Measurements from ENCODE around the gene BANP.

Gene BANP

DNA sequence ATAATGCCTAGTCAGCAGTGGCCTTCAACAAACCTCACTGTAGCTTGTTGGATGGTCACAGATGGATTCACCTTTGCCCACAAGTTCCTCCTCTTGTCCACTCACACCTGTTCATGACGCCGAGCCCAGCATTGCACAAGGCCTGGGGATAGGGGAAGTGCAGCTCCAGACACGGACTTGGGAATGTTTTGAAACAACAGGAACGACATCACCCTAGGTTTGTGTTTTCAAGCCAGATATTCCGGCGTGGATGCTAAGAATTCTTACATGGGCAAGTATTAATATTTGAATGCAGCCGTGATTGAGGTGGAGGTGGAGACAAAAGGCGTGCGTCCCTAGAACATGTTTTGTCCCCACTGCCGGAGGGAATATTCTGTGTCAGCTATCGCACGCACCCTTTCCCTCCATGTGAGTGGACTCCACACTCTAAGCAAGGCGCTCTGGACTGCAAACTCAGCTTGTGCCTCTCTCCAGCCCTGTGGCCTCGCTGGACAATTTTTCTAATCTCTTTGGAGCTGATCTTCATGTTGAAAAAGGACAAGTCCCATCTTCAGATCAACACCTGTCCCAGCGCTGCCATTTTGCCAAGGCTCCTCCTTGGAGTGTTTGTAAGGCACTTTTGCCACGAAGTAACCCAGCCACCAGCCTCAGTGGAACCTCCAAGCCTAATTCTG, 2.0 kb upstream of the BANP start:
- DNase-seq (ENCODE audit: low spot score) = peak; percentile 49

DNA sequence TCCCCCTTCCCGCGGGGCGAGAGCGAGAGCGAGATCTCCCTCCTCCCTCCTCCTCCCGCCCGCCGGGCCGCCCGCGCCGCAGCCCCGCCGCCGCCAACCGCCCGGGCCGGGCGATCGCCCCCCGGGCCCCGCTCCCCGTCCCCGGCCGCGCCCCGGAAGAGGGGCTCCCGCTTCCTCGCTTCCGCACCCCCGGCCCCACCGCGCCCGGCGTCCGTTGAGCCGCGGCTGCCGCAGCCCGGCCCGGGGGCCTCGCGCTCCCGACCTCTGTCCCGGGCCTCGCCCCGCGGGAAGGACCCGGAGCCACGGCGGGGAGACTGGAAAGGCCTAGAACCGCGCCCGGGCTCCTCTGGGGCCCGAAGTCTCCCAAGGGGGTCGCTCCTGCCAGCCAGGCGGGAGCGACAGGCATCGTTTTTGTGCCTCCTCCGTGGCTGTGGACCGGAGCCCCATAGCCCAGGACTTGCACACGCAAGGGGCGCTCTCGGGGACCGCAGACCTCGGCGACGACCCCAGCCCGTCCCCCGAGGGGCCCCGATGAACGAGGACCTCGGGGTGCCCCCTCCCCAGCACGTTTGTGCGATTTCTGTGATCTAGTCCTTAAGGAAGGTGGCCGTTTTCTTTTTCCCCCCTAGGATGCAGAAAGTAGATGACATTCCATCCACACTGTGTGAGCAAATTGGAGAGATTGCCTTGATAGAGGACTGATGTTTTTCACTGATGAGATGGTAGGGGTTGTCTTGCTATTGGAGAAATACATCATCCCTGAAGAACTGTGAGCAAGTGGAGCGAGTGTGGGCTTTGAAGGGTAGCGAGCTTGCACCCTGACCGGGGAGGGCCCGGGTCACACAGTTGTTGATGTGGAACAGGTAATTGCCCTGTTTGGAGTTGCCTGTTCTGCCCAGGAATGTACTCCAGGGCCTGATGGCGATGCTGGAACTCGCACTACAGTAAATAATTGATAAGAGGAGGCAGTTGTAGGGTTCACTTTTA, 611 bp downstream of the BANP start:
- peak; percentile 65 for DNase-seq (ENCODE audit: low spot score)

DNA sequence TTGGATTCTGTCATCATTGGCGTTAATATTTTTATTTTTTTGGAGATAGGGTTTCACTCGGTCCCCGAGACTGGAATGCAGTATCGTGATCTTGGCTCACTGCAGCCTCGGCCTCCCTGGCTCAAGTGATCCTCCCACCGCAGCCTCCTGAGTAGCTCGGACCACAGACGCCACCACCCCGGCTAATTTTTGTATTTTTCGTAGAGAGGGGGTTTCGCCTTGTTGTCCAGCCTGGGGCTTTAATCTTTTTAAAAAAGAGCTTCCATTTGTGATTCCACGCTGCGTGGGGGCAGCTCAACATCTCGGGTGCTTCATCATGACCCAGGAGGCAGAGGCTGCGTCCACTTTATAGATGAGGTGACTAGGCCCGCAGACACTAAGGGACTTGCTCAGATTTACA, 1.5 kb downstream of the BANP start:
- no peak for DNase-seq (ENCODE audit: low spot score)

DNA sequence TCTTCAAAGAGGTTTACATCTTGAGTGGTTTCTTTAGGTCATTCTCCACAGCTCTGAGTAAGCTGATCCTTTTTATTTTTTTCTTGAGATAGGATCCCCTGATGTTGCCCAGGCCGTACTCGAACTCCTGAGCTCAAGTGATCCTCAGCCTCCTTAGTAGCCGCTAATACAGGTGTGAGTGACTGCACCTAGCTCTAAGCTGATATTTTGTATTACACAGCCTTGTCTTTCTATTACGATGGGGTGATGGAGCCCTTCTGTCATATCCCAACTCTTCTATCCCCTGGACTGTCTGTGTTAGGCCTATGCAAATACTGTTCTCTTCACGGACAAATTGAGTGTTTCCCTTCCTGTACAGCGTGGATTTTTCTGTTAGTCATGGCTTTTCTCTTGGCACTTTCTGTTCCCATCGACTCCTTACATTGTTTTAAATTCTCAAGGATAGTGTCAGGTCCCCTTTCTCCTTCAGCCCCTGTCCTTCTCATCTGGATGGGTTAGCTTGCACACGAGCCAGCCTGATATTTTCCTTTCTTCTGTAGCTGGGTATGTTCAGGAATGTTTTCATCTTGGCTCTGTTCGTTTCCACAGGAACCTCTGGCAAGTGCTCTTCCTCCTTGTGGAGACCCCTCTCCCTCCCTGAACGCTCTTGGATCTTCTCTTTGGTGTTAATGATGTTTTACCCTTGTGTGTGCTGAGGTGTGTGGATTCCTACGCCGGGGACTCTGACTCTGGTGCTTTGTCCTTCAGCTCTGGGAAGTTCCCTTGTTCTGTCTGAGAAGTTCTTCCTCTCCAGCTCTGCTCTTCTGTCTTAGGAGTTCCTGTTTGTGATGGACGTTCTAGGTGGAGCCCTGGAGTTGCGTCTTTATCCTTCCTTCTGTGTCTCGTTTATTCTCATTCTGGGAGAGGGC, 2.3 kb downstream of the BANP start:
- DNase-seq (ENCODE audit: low spot score) = no peak

DNA sequence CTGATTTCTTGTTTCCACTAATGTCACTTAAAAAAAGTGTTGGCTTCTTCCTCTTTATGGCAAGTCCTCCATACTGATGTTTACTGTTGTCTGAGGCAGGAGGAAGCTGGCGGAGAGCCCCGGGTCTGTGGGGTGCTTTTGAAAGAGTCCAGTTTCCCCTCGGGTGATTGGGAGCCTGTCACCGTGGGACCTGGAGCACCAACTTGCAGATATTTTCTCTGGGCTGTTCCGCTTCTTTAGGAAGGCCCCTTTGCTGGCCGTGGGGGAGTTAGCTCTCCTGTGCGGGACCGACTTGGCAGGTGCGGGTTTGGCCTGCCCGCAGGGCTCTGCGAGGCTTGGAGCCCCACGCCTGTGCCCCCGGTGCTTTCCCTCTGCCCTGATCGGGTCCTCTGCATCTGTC, 3.1 kb downstream of the BANP start:
- DNase-seq (ENCODE audit: low spot score) = no peak

DNA sequence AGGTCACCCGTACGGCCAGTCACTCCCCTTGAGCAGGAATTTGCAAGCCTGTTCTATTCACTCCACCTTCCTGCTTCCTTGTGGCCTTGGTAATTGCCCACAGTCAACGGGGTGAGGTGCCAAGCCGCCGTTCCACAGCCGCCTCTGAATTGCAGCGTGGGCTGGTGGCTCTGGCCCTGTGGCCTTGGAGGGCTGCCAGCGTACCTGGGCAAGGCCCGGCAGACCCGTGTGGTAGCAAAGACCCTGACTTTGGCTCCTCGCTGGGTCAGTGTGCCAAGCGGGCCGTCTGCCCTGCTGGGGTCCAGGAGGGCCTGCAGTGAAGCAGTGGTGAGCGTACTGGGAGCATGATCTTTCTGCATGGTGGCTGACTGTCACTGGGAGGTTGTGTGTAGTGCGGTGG, 3.6 kb downstream of the BANP start:
- no peak for DNase-seq (ENCODE audit: low spot score)

DNA sequence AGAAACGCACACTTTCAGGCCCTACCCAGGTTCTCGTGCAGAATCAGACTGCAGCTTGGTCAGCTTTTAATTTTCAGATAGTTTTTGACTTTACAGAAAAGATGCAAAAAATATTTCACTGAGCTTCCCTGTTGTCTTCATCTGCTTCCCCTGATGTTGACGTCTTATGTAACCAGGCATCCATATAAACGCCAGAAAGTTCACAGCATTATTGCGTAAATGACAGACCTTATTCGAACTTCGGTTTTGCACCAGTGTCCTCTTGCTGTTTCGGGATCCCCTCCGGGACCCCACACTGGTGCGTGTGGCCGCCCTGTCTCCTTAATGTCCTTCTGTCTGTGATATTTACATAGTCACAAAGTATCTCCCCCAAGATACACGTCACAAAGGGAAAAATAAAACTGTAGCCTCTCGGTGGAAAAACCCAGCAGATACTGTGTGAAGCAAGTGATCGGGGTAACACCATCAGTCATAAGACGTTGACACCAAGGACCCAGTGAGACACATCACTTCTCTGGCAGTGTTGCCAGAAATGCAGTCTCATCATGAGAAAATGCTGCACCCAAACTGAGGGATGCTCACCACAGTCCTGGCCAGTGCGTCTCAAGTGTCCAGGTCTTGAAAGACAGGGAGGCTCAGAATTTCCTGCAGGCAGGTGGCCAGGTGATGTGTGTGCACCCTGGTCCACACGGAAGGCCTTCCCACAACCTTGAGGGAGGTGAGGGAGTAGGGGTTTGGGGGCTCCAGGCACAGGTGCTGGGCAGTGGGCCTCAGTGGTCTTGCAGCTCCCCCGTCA, 4.3 kb downstream of the BANP start:
- DNase-seq (ENCODE audit: low spot score) = no peak

DNA sequence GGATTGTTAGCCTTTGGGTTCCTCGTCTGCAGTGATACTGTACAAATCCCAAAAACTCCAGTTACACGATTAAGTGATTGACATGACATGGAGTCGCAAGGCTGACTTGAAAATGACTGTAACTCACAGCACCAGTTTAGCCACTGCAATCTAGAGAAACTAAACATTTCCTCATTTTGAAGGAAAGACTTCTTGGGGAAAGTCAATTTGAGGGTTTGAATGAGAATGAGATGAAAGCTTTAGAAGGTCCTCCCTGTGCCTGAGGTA, 4.8 kb downstream of the BANP start:
- no peak for DNase-seq (ENCODE audit: low spot score)

DNA sequence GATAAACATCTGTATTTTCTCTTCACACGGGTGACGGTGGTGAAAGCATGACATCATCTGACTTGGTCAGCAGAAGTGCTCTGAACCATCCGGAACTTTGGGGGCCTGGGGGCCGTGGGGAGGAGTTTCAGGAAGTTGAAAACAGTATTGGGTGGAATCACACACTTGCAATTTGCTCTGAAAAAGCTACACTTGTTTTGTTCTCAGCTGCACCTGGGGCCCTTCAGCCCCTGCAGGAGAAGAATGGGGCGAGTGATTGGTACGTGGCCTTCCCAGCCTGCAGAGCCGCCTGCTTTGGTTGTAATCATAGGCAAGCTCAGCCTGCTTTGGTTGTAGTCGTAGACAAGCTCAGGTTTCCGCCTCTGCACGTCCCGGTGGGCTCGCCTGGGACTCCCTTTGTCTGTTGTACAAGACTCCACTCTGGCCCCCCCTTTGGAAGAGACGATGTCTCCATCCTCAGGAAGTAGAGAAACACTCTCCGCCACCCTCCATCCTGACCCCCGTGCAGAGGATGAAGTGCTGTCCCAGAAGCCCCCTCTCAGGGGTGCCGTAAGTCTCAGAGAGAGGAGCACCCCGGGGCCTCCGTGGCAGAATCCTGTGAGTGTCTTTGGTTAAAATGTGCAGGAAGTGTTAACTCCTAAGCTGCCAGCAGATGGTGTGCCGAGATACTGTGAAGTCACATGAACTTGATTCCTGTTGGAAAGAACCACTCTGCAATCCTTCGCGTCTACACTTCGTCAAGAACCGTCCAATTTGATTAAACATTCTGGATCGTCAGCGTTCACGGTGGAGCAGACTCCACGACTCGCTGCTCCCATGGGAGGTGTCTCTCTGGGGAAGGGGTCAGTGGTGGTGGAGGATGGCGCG, 5.4 kb downstream of the BANP start:
- DNase-seq (ENCODE audit: low spot score) = no peak

DNA sequence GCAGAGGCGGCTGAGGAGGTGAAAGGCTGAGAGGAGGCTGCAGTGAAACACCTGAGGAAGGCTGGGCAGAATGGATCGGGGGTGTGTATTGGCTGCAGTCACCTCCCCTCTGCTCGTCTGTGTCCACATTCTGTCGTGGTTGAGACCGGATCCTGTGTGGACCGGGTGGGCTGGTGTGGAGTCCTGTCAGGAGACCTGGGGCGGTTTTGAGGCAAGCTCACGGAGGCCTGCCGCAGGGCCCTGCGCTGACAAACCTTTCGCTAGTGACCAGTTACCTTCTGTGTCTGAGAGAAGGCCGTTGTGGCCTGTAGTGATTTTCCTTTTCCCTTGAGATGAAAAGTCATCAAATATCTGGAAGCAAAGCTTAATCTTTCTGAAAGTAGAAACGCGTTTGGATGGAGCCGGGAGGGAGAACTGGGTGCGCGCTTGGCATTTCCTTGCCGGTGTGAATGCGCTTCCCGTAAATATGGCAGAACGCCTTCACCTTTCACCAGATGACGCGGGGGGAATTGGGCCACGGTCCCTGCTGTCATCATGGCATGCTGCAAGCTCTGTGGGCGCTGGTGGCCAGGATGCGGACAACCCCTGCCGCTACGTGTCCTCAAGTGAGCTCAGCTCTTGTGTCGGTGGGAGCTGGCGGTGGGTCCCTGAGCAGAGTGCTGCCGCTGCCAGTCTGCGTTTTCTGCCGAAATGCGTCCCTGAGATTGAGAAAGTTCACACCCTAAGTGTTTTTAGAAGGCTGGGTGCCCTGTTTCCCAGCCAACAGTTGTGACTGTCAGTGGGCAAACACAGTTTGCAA, 6.3 kb downstream of the BANP start:
- no peak for DNase-seq (ENCODE audit: low spot score)

DNA sequence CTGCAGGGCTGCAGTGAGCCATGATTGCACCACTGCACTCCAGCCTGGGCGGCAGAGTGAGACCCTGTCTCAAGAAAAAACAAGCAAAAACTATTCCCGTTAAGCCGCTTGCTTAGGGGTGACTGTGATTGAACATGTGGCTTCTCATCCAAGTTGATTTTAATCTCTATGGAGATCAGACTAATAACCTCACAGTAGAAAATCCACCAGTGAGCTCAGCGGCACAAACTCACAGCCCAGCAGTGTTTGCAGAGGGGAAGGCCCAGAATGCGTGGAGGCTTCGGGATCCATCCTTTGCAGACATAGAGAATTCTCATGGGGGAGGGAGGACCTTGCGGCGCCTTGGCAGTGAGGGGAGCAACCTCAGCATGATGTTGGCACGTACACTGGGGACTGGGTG, 7.4 kb downstream of the BANP start:
- DNase-seq (ENCODE audit: low spot score) = no peak

DNA sequence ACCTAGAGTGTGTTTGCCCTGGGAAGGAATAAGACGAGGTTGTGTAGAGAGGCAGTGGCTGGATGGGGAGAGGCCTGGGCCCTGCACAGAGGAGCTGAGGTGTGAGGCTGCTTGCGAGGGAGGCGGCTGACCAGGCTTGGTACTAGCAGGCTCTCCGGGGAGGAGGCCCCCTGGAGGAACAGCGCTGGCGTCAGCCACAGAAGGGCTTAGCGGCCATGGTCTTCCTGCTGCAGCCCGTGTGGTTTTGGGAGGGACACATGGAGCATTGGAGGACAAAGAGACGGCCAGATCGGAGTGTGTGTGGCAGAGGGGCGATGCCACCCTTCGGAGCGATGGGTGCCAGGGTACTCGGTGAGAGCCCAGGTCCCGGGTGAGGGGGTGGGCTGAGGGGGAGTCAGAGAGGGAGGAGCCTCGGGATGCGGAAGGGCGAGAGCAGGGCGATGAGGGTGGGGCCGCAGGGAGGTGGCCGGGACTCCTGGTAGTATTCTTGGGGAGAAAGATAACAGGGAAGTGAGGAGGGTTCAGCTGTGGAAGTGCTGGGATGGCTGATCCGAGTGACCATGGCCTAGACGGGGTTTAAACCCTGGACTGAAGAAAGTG, 8.3 kb downstream of the BANP start:
- DNase-seq (ENCODE audit: low spot score) = no peak

DNA sequence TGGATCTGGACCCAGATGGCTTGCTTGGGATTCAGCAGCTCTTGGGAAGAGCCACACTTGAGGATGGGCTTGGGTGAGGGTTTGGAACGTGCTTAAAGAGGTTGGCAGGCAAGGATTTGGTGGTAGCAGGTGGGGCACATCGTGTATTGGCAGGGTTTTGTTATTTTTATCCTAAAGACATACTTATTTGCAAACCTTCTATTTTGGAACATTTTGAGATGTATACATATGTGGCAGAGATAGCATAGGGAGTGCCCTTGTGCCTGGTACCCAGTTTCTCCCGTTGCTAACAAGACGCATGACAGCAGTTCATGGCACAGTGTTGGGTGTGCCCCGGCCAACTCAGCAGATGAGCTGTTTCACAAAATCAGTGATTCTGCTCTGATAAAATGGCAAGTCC, 9.1 kb downstream of the BANP start:
- DNase-seq (ENCODE audit: low spot score) = no peak

DNA sequence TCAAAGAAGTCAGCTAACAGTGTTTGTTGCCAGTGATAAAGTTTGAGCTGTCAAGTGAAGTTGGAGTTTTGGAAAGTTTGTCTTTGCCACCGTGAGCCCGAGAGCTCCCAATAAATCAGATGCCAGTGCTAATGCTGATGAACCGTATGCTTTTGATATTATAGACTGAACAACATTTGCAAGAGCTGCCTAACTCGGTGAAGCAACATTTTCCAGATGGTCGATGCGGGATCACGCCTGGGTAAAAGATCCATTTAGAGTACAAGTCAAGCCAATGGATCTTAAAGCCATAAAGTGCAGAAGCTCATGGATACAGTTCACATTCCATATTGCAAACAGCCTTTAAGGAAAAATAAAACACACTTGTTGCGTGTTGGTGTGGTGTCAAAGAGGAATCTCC, 9.6 kb downstream of the BANP start:
- no peak for DNase-seq (ENCODE audit: low spot score)

DNA sequence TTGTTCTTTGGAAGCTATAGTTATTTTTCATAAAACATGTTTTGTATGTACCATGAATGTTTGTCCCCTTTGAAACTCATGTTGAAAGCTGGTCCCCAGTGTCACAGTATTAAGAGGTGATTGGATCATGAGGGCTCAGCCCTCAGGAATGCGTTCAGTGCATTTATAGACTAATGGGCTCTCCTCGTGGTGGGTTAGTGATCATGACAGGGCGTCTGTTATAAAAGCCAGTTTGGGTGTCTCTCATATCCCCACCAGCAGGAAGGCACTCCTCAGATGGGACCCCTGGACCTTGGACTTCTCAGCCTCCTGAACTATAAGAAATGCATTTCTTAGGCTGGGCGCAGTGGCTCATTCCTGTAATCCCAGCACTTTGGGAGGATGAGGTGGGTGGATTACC, 10.4 kb downstream of the BANP start:
- no peak for DNase-seq (ENCODE audit: low spot score)

DNA sequence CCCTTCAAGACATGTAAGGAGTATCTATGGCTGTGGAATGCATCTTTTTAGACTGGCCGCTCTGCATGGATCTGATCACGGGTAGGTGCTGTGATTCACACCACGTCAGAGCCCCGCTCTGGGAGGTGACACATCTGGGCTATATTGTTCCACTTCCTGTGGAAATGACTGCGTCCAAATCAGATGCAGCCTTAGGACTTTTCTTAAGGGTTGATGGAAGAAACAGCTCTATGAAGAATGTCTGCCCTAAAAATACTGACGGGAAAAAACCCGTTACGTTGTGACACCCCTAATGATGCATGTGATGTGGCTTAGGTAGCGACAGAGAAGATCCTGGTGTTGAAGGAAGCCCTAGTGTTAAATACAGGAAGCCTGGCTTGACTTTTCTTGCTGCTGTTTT, 12.2 kb downstream of the BANP start:
- DNase-seq (ENCODE audit: low spot score) = no peak

DNA sequence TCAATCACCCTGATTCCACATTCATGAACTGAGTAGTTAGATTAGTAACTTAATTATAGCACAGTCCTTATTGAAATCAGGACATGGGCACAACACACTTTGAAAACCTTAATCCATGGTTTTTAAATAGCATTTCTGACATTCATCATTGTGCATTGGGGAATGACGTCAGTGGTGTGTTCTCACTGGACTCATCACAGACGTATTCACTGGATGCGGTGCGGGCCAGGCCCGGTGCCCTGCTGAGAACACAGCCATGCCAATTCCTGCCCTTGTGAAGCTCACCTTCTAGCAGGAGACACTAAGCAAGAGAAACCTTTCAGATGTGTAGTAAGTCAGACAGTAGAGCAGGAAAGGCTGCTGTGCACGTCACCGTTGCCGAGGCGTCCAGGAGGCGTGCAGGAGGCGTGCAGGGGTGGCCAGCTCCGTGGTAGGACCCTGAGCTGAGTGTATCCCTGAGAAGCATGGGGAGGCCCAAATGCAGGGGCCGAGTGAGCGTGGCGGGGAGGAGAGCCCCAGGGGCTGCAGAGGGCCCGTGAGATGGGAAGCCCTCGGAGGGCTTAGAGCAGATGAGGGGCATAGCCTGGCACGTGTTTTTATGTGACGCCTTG, 12.9 kb downstream of the BANP start:
- no peak for DNase-seq (ENCODE audit: low spot score)

DNA sequence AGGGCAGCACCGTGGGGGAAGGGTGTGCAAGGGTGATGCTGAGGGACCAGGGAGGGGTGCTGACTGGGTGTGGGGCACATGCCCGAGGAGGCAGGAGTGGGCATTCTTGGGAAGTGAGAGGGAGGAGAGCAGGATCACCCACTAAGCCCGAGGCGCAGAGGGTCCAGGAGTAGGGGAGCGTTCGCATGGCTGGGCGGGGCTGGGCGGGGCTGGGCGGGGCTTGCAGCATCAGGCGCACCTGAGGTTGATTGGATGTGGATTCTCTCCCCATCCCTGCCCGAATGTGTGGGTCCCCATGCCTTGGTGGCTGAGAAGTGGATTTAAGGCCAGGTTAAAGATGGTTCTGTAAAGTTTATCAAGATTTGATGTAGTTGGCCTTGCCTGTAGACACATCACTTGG, 14.2 kb downstream of the BANP start:
- no peak for DNase-seq (ENCODE audit: low spot score)

DNA sequence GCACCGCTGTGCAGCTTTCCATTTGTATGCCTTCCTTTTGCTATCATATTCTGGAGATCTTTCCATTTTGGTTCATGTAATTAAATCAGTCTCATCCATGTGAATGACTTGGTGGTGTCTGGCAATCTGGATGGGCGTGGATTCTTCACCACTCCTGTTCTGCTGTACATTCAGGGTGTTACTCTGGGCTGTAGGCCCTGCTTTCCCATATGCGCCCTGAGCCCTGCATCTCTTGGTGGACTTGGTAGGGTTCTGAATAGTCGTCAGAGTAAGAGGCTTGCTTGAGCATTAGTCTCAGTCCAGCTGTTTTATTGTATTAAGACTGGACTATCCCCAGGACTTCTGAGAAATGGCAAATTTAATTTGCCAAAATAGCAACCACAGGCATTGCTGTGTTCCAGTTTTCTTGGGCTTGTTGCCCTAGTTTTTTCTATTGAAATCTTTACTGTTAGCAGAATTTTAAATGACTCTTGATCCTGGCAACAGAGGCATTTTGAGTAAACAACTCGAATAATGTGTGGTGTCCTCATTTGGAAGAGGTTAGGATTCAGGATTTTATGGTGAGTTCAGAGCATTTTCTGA, 14.9 kb downstream of the BANP start:
- DNase-seq (ENCODE audit: low spot score) = no peak
